ACC112 (cell line): Measurements from ENCODE around the gene E2F1.

ENCODE experiments used
- H2AFZ ChIP-seq: fragments of 200-600 bp; sonication (generic); one replicate; pipeline ENCODE4 v1.6.0; 2017; ENCODE audit warnings: antibody characterized with exemption, low read length; ENCODE audit not compliant: unreplicated experiment
- H3K27ac ChIP-seq: fragments of 200-600 bp; sonication (generic); 2 replicates; pipeline ENCODE4 v1.5.1; 2014; ENCODE audit warnings: low read depth, mild to moderate bottlenecking, antibody characterized with exemption, low read length, moderate library complexity
- H3K27me3 ChIP-seq: fragments of 200-600 bp; sonication (generic); 2 replicates; pipeline ENCODE4 v1.6.1; 2014; ENCODE audit warnings: mild to moderate bottlenecking, antibody characterized with exemption, low read length, moderate library complexity, mixed read lengths; ENCODE audit not compliant: insufficient read depth
- H3K36me3 ChIP-seq: fragments of 200-600 bp; sonication (generic); 2 replicates; pipeline ENCODE4 v1.6.1; 2016; ENCODE audit warnings: mild to moderate bottlenecking, antibody characterized with exemption, low read length, moderate library complexity, mixed read lengths; ENCODE audit not compliant: insufficient read depth
- H3K4me1 ChIP-seq: fragments of 200-600 bp; sonication (generic); one replicate; pipeline ENCODE4 v1.6.1; 2016; ENCODE audit warnings: low read length, mixed read lengths; ENCODE audit not compliant: insufficient read depth, unreplicated experiment, control insufficient read depth
- H3K4me3 ChIP-seq: fragments of 200-600 bp; sonication (generic); 2 replicates; pipeline ENCODE4 v1.5.1; 2014; ENCODE audit warnings: mild to moderate bottlenecking, low read depth, low read length
- H3K79me2 ChIP-seq: fragments of 200-600 bp; sonication (generic); one replicate; pipeline ENCODE4 v1.6.0; 2016; ENCODE audit warnings: low read length; ENCODE audit not compliant: control insufficient read depth, unreplicated experiment, insufficient read depth

Gene E2F1

GRCh38 chr20:33627577-33628216 lies 58.5 kb downstream of the E2F1 start:
- Histone ChIP-seq H3K27me3 (no peaks in the 10 kb centered on the region), H3K4me1 (no peaks in the 10 kb centered on the region), H3K27ac (no peak overlapping the region), H3K79me2 (no peaks in the 10 kb centered on the region), H3K4me3 (no peak overlapping the region), H2AFZ (no peak overlapping the region), H3K36me3 (peaks cover 7% of the 10 kb centered on the region; the same call in 1 of the 2 replicates)

GRCh38 chr20:33626190-33626589 lies 60.0 kb downstream of the E2F1 start:
- no peaks in the 10 kb centered on the region for H3K4me1 ChIP-seq
- no peak overlapping the region for H3K27ac ChIP-seq
- H3K27me3 ChIP-seq = no peaks in the 10 kb centered on the region
- H3K4me3 ChIP-seq = no peak overlapping the region
- peaks cover 7% of the 10 kb centered on the region; the same call in 1 of the 2 replicates for H3K36me3 ChIP-seq
- no peaks in the 10 kb centered on the region for H3K79me2 ChIP-seq
- no peak overlapping the region for H2AFZ ChIP-seq
